ENCODE data around the gene LNX1.
"Not testable (repeated sequence)": the region's sequence is repeated elsewhere in the genome, so short reads cannot be mapped to it uniquely, and the experiment has no call there.

Gene LNX1

DNA sequence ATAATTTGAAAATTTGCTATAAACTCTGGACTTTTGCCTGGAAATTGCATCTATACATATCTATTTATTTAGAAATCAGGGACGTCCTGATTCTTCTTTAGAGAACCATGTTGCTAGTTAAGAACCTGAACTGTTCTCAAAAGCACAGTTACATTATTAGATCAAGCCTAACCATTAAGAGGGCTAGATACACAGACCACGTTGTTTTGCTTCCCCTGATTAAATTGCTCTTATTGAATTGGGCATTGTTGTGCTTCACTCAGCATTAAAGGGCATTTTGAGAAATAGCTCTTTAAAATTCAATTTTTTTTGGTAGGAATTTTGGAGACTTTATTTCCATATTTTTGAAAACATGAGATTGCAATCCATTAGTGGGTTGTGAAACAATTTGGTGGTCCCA, 169.5 kb downstream of the LNX1 start:
- H3F3A ChIP-seq (ENCODE audit: low read depth), result no peaks in the 10 kb centered on the region
- TF ChIP-seq EZH2phosphoT487 (IDR thresholded peaks at IDR 0.05; ENCODE audit: borderline replicate concordance) (no peak), CTCF (conservative IDR thresholded peaks at IDR 0.05; ENCODE audit: low read length) (no peak)

DNA sequence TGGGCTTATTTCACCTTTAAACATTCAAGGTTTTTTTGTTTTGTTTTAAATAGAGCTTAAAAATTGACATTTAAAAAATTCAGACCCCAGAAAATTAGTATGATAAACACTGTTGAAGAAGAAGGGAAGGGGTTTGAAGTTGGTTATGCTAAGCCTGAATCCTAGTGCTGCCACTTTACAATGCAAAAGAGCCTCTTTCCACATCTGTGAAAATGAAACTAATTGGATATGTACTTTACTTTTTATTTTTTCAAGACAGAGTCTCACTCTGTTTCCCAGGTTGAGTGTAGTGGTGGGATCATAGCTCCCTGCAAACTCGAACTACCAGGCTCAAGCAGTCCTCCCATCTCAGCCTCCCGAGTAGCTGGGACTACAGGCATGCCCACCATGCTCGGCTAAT, 172.1 kb downstream of the LNX1 start:
- Histone ChIP-seq H3K4me1 (ENCODE audit: insufficient read depth, low read length, poor library complexity, severe bottlenecking) (no peaks in the 10 kb centered on the region), H3K9me2 (replicated peaks; ENCODE audit: low read depth, low read length) (no peaks in the 10 kb centered on the region), H3K9ac (ENCODE audit: low read depth, low read length, poor library complexity, severe bottlenecking) (no peak overlapping the region), H3K79me2 (ENCODE audit: insufficient read depth, low read length) (peaks cover 21% of the 10 kb centered on the region), H2AFZ (ENCODE audit: low read length) (no peak overlapping the region), H3K9me3 (ENCODE audit: insufficient read depth, low read depth, low read length) (no peaks in the 10 kb centered on the region), H4K20me1 (ENCODE audit: insufficient read depth, low read length, poor library complexity, severe bottlenecking) (peaks cover 21% of the 10 kb centered on the region), H3K36me3 (ENCODE audit: insufficient read depth, low read length) (peaks cover 43% of the 10 kb centered on the region; the same call in 1 of the 2 replicates), H3K4me2 (ENCODE audit: low read depth, low read length, poor library complexity, severe bottlenecking) (no peak overlapping the region), H3F3A (ENCODE audit: low read depth) (no peaks in the 10 kb centered on the region), H3K27me3 (ENCODE audit: insufficient read depth, low read length, poor library complexity, severe bottlenecking) (no peaks in the 10 kb centered on the region), H3K4me3 (ENCODE audit: low read length, poor library complexity, severe bottlenecking) (no peak overlapping the region)
- TF ChIP-seq CTCF (conservative IDR thresholded peaks at IDR 0.05; ENCODE audit: low read length) (no peak), EZH2phosphoT487 (IDR thresholded peaks at IDR 0.05; ENCODE audit: borderline replicate concordance) (no peak)

More for the DNA sequence above, 169.5 kb downstream of the LNX1 start:
- Histone ChIP-seq H3K9me3 (ENCODE audit: insufficient read depth, low read depth, low read length) (no peaks in the 10 kb centered on the region), H3K4me3 (ENCODE audit: low read length, poor library complexity, severe bottlenecking) (no peak overlapping the region), H3K9ac (ENCODE audit: low read depth, low read length, poor library complexity, severe bottlenecking) (no peak overlapping the region), H3K4me2 (ENCODE audit: low read depth, low read length, poor library complexity, severe bottlenecking) (no peak overlapping the region), H3K27me3 (ENCODE audit: insufficient read depth, low read length, poor library complexity, severe bottlenecking) (no peaks in the 10 kb centered on the region), H2AFZ (ENCODE audit: low read length) (no peak overlapping the region), H3K4me1 (ENCODE audit: insufficient read depth, low read length, poor library complexity, severe bottlenecking) (no peaks in the 10 kb centered on the region), H3K9me2 (replicated peaks; ENCODE audit: low read depth, low read length) (no peaks in the 10 kb centered on the region), H4K20me1 (ENCODE audit: insufficient read depth, low read length, poor library complexity, severe bottlenecking) (peaks cover 19% of the 10 kb centered on the region), H3K79me2 (ENCODE audit: insufficient read depth, low read length) (peaks cover 11% of the 10 kb centered on the region), H3K36me3 (ENCODE audit: insufficient read depth, low read length) (peaks cover 37% of the 10 kb centered on the region; the same call in 1 of the 2 replicates)

DNA sequence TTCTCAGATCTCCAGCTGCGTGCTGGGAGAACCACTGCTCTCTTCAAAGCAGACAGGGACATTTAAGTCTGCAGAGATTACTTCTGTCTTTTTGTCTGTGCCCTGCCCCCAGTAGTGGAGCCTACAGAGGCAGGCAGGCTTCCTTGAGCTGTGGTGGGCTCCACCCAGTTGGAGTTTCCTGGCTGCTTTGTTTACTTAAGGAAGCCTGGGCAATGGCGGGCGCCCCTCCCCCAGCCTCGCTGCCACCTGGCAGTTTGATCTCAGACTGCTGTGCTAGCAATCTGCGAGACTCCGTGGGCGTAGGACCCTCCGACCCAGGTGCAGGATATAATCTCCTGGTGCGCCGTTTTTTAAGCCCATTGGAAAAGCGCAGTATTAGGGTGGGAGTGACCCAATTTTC, 181.8 kb downstream of the LNX1 start:
- peaks cover 40% of the 10 kb centered on the region for H4K20me1 ChIP-seq (ENCODE audit: insufficient read depth, low read length, poor library complexity, severe bottlenecking)
- peaks cover 58% of the 10 kb centered on the region for H3K79me2 ChIP-seq (ENCODE audit: insufficient read depth, low read length)
- H3K4me3 ChIP-seq (ENCODE audit: low read length, poor library complexity, severe bottlenecking), result not testable (repeated sequence)

More for the DNA sequence above, 181.8 kb downstream of the LNX1 start:
- not testable (repeated sequence) for H3K9ac ChIP-seq (ENCODE audit: low read depth, low read length, poor library complexity, severe bottlenecking); H3K27me3 ChIP-seq (ENCODE audit: insufficient read depth, low read length, poor library complexity, severe bottlenecking); H3K9me3 ChIP-seq (ENCODE audit: insufficient read depth, low read depth, low read length); H2AFZ ChIP-seq (ENCODE audit: low read length); H3K4me1 ChIP-seq (ENCODE audit: insufficient read depth, low read length, poor library complexity, severe bottlenecking); H3K36me3 ChIP-seq (ENCODE audit: insufficient read depth, low read length); H3F3A ChIP-seq (ENCODE audit: low read depth); H3K9me2 ChIP-seq (replicated peaks; ENCODE audit: low read depth, low read length); H3K4me2 ChIP-seq (ENCODE audit: low read depth, low read length, poor library complexity, severe bottlenecking)

All from Loucy (cell line).